ENCODE measurements around the gene RPL22.

Gene RPL22

DNA sequence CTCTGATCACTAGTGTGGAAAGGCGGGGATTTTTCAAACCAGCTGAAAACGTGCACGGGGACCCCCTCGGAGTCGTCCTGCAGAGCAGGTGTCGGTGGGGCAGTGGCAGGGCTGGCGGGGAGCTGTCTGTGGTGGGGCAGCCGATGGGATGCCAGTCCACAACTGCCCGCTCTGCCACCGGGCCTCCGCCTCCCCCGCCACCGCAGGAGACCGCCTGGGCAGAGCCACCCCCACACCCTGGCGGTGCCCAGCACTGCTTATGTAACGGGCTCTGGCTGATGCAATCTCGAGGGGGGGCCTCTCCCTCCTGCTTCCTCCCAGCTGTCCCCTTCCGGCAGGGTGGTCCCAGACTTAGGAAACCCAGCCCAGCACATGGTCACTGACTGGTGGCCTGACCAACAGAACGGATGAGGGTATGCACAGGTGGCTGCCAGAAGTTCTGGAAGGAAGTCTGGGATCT, 28.6 kb downstream of the RPL22 start:
- DNase-seq (ENCODE audit: low spot score), result no peak
- ChIA-PET CTCF (interaction anchor here (0.7 to 1.1 kb wide), 2 partner anchors 18 to 135 kb away, joined by 3 to 4 read pairs; no protein-coding TSS in a partner anchor), POLR2A (ENCODE audit: low non-redundant PET) (no interaction called here)
- TF ChIP-seq, protein P1, sequence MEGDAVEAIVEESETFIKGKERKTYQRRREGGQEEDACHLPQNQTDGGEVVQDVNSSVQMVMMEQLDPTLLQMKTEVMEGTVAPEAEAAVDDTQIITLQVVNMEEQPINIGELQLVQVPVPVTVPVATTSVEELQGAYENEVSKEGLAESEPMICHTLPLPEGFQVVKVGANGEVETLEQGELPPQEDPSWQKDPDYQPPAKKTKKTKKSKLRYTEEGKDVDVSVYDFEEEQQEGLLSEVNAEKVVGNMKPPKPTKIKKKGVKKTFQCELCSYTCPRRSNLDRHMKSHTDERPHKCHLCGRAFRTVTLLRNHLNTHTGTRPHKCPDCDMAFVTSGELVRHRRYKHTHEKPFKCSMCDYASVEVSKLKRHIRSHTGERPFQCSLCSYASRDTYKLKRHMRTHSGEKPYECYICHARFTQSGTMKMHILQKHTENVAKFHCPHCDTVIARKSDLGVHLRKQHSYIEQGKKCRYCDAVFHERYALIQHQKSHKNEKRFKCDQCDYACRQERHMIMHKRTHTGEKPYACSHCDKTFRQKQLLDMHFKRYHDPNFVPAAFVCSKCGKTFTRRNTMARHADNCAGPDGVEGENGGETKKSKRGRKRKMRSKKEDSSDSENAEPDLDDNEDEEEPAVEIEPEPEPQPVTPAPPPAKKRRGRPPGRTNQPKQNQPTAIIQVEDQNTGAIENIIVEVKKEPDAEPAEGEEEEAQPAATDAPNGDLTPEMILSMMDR (conservative IDR thresholded peaks at IDR 0.05; ENCODE audit: low read depth), result no peak
- H3K27ac ChIP-seq, result no peak overlapping the region

- TF ChIP-seq, protein P1 (conservative IDR thresholded peaks at IDR 0.05; ENCODE audit: low read depth), result no peak
- ChIA-PET POLR2A (ENCODE audit: low non-redundant PET) (no interaction called here), CTCF (interaction anchor here (1.1 kb wide), 1 partner anchor 17 kb away, joined by 4 read pairs; no protein-coding TSS in a partner anchor)
- no peak overlapping the region for H3K27ac ChIP-seq
- no peak for DNase-seq (ENCODE audit: low spot score)
Measured at GRCh38 chr1:6170116-6170741, 29.2 kb downstream of the RPL22 start.

GRCh38 chr1:6168947-6169586, 30.3 kb downstream of the RPL22 start:
- no peak overlapping the region for H3K27ac ChIP-seq
- DNase-seq (ENCODE audit: low spot score), result no peak
- ChIA-PET CTCF (interaction anchor here (1.5 kb wide), 1 partner anchor 17 kb away, joined by 3 read pairs; no protein-coding TSS in a partner anchor), POLR2A (ENCODE audit: low non-redundant PET) (no interaction called here)
- TF ChIP-seq, protein P1 (conservative IDR thresholded peaks at IDR 0.05; ENCODE audit: low read depth), result no peak

- CTCF ChIA-PET, result interaction anchor here (0.9 to 1.5 kb wide), 4 partner anchors 11 to 115 kb away, joined by 3 to 4 read pairs (median 3); no protein-coding TSS in a partner anchor
Measured at GRCh38 chr1:6167391-6168303, 31.7 kb downstream of the RPL22 start.

GRCh38 chr1:6166655-6167390, 32.6 kb downstream of the RPL22 start:
- ChIA-PET CTCF (interaction anchor here (0.8 to 2.1 kb wide), 5 partner anchors 10 to 114 kb away, joined by 3 to 5 read pairs (median 3); no protein-coding TSS in a partner anchor), POLR2A (ENCODE audit: low non-redundant PET) (no interaction called here)
- DNase-seq (ENCODE audit: low spot score), result no peak
- TF ChIP-seq, protein P1 (conservative IDR thresholded peaks at IDR 0.05; ENCODE audit: low read depth), result no peak
- H3K27ac ChIP-seq, result no peak overlapping the region

More at GRCh38 chr1:6167391-6168303, 31.7 kb downstream of the RPL22 start:
- POLR2A ChIA-PET (ENCODE audit: low non-redundant PET), result no interaction called here
- TF ChIP-seq, protein P1 (conservative IDR thresholded peaks at IDR 0.05; ENCODE audit: low read depth), result no peak
- H3K27ac ChIP-seq, result no peak overlapping the region
- no peak for DNase-seq (ENCODE audit: low spot score)

All from RWPE1 (cell line).